OCI-LY7 (cell line): ENCODE measurements around the gene LPP. TPM values are rescaled to one million over a fixed set of nuclear protein-coding genes. Genes with fewer than 3 reads are reported as not detected.

Experiments
- BruUV-seq: library from RNA; stranded (reverse); fragments of 400-500 nt; replicated peaks from 2 replicates; lab custom pipeline; 2021; lab: Mats Ljungman, UMichigan
- CTCF ChIA-PET: fragments of 300-600 bp; sonication (Branson Sonifier 250); formaldehyde crosslinking; loops from one replicate; lab custom pipeline; 2022; ENCODE audit warnings: antibody characterized with exemption; ENCODE audit not compliant: unreplicated experiment; lab: Charles Lee
- POLR2A ChIA-PET: fragments of 300-600 bp; sonication (Branson Sonifier 250); formaldehyde crosslinking; loops from one replicate; lab custom pipeline; 2022; ENCODE audit warnings: antibody characterized with exemption; lab: Charles Lee
- DNase-seq: peaks from one replicate; pipeline ENCODE4 v3.0.0-alpha.2; 2015; ENCODE audit warnings: low spot score
- H2AFZ ChIP-seq: fragments of 200-600 bp; sonication (generic), shearing (Covaris generic); 2 replicates; pipeline ENCODE4 v1.6.1; 2014; ENCODE audit warnings: mild to moderate bottlenecking, antibody characterized with exemption, low read length, moderate library complexity
- H3K27ac ChIP-seq: fragments of 200-600 bp; sonication (generic); 2 replicates; pipeline ENCODE4 v1.5.1; 2014; ENCODE audit warnings: mixed run types, low read depth, mild to moderate bottlenecking, moderate library complexity, low read length, inconsistent platforms; ENCODE audit not compliant: poor library complexity, severe bottlenecking
- H3K36me3 ChIP-seq: fragments of 200-600 bp; sonication (generic); 2 replicates; pipeline ENCODE4 v1.6.1; 2014; ENCODE audit warnings: mild to moderate bottlenecking, antibody characterized with exemption, low read length, moderate library complexity, mixed read lengths; ENCODE audit not compliant: insufficient read depth
- H3K4me1 ChIP-seq: fragments of 200-600 bp; sonication (generic); 2 replicates; pipeline ENCODE4 v1.5.1; 2014; ENCODE audit warnings: mild to moderate bottlenecking, low read length; ENCODE audit not compliant: insufficient read depth, poor library complexity, severe bottlenecking
- H3K4me2 ChIP-seq: fragments of 200-600 bp; sonication (generic); 2 replicates; pipeline ENCODE4 v1.6.1; 2014; ENCODE audit warnings: mild to moderate bottlenecking, low read length
- H3K4me3 ChIP-seq: fragments of 200-600 bp; sonication (generic); 2 replicates; pipeline ENCODE4 v1.5.1; 2014; ENCODE audit warnings: mild to moderate bottlenecking, low read depth, low read length; ENCODE audit not compliant: poor library complexity, severe bottlenecking
- H3K79me2 ChIP-seq: fragments of 200-600 bp; sonication (generic); 2 replicates; pipeline ENCODE4 v1.6.1; 2016; ENCODE audit warnings: low read depth, mild to moderate bottlenecking, low read length, moderate library complexity, mixed read lengths; ENCODE audit not compliant: insufficient read depth
- H3K9me2 ChIP-seq: fragments of 200-600 bp; sonication (generic); 2 replicates; pipeline ENCODE4 v1.6.1; 2016; ENCODE audit warnings: mild to moderate bottlenecking, low read length, mixed read lengths; ENCODE audit not compliant: insufficient read depth
- H3K9me3 ChIP-seq: fragments of 200-600 bp; sonication (generic); 2 replicates; pipeline ENCODE4 v1.6.1; 2014; ENCODE audit warnings: mild to moderate bottlenecking, mixed run types, low read length, mixed read lengths
- H4K20me1 ChIP-seq: fragments of 200-600 bp; sonication (generic); 2 replicates; pipeline ENCODE4 v1.6.1; 2014; ENCODE audit warnings: mild to moderate bottlenecking, antibody characterized with exemption, low read length, moderate library complexity, mixed read lengths; ENCODE audit not compliant: insufficient read depth
- EZH2phosphoT487 ChIP-seq: fragments of 200-600 bp; sonication (generic); IDR thresholded peaks from 2 replicates; pipeline ENCODE4 v1.6.1; 2018; ENCODE audit warnings: low read depth, borderline replicate concordance, mild to moderate bottlenecking, mixed run types, antibody characterized with exemption, low read length, moderate library complexity, mixed read lengths
- intact Hi-C: fragments of 100-400 bp; cut with micrococcal nuclease; formaldehyde crosslinking; loops from one replicate; pipeline ENCODE4 v1.10.0; 2022; ENCODE audit not compliant: unreplicated experiment
- total RNA-seq, 2 experiments: library from RNA; depleted of rRNA in 1 of 2; stranded (reverse); fragments of >200 nt in 1 of 2; shearing (Covaris generic) in 1 of 2; gene quantifications; 2 replicates each; pipeline ENCODE4 v1.2.3, GENCODE V29; 2014 to 2022
- TF ChIP-seq, protein P1 (sequence below): fragments of 200-600 bp; sonication (generic); conservative IDR thresholded peaks from 2 replicates; pipeline ENCODE4 v1.5.1; 2014; ENCODE audit warnings: mild to moderate bottlenecking, antibody characterized with exemption, low read length, moderate library complexity, mixed read lengths

LPP gene
- total RNA-seq, 2 experiments from 2014 or later, result 10.9 to 119 TPM

DNA sequence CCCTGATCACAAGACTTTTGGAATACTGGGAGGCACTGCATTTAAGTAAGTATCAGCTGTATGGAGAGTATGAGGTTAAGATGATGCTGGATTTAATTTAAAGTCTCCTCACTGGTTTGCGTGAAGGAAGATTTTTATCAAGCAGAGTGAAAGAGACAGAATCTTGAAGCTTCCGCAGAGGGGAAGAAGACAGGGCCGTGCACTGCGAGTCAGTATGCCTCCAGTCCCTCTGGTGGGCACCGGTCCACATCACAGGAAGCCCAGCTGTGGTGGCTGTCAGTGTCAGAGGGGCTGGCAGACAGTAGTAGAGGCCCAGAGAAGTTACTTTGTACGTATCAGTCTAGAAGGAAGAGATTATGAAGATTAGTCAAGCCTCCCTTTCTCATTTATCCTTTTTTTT is 638.8 kb downstream of the LPP start:
- no TSS peak for BruUV-seq
- H3K9me3 ChIP-seq, result no peaks in the 10 kb centered on the region
- H3K79me2 ChIP-seq, result no peaks in the 10 kb centered on the region
- H3K9me2 ChIP-seq, result no peaks in the 10 kb centered on the region
- H2AFZ ChIP-seq, result peak overlapping the region; percentile 2; the same call in 1 of the 2 replicates
- no peak overlapping the region for H3K4me3 ChIP-seq
- intact Hi-C loops, result no loop called here
- POLR2A ChIA-PET, result interaction anchor here (0.6 to 0.9 kb wide), 4 partner anchors 10 to 278 kb away, joined by 3 to 6 read pairs (median 3); no protein-coding TSS in a partner anchor
- CTCF ChIA-PET, result no interaction called here
- TF ChIP-seq, protein P1, sequence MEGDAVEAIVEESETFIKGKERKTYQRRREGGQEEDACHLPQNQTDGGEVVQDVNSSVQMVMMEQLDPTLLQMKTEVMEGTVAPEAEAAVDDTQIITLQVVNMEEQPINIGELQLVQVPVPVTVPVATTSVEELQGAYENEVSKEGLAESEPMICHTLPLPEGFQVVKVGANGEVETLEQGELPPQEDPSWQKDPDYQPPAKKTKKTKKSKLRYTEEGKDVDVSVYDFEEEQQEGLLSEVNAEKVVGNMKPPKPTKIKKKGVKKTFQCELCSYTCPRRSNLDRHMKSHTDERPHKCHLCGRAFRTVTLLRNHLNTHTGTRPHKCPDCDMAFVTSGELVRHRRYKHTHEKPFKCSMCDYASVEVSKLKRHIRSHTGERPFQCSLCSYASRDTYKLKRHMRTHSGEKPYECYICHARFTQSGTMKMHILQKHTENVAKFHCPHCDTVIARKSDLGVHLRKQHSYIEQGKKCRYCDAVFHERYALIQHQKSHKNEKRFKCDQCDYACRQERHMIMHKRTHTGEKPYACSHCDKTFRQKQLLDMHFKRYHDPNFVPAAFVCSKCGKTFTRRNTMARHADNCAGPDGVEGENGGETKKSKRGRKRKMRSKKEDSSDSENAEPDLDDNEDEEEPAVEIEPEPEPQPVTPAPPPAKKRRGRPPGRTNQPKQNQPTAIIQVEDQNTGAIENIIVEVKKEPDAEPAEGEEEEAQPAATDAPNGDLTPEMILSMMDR, result peak; percentile 64
- TF ChIP-seq EZH2phosphoT487, result no peak
- peak; percentile 67 for DNase-seq
- no peak overlapping the region for H3K27ac ChIP-seq
- peak overlapping the region; percentile 47 for H3K4me2 ChIP-seq
- no peaks in the 10 kb centered on the region for H3K36me3 ChIP-seq
- peaks cover 36% of the 10 kb centered on the region for H3K4me1 ChIP-seq
- no peaks in the 10 kb centered on the region for H4K20me1 ChIP-seq

DNA sequence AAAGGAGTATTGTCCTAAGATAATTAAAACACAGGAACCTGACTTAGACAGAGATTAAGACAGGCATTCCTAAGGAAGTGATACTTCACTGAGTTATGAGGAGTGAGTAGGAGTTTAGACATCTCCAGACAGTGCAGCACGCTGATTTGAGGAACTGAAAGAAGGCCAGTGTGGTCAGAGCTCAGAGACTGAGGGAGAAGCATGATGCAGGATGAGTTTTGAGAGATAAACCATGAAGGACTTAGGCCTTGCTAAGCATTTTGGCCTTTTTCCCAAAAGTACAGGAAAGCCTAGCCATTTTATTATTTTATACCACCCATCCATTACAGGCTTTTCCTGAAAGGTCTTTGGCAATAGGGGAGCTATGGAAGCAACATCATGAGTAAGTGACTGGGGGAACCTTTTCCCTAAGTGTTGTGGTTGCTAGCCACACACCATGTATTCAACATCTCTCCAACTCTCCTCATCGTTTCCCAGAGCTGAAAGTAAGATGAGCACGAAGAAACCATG is 642.2 kb downstream of the LPP start:
- no peaks in the 10 kb centered on the region for H3K9me3 ChIP-seq
- H4K20me1 ChIP-seq, result no peaks in the 10 kb centered on the region
- H3K9me2 ChIP-seq, result no peaks in the 10 kb centered on the region
- H3K36me3 ChIP-seq, result no peaks in the 10 kb centered on the region
- BruUV-seq, result no TSS peak
- no peak overlapping the region for H2AFZ ChIP-seq
- POLR2A ChIA-PET, result interaction anchor here (0.8 to 1.3 kb wide), 3 partner anchors 11 to 142 kb away, joined by 3 read pairs; no protein-coding TSS in a partner anchor
- no peak overlapping the region; the same call in 1 of the 2 replicates for H3K4me2 ChIP-seq
- H3K4me3 ChIP-seq, result no peak overlapping the region
- peaks cover 20% of the 10 kb centered on the region for H3K4me1 ChIP-seq
- CTCF ChIA-PET, result no interaction called here
- peak; percentile 39 for DNase-seq
- intact Hi-C loops, result no loop called here
- no peak for TF ChIP-seq EZH2phosphoT487
- TF ChIP-seq, protein P1, result no peak
- no peaks in the 10 kb centered on the region for H3K79me2 ChIP-seq
- no peak overlapping the region for H3K27ac ChIP-seq

DNA sequence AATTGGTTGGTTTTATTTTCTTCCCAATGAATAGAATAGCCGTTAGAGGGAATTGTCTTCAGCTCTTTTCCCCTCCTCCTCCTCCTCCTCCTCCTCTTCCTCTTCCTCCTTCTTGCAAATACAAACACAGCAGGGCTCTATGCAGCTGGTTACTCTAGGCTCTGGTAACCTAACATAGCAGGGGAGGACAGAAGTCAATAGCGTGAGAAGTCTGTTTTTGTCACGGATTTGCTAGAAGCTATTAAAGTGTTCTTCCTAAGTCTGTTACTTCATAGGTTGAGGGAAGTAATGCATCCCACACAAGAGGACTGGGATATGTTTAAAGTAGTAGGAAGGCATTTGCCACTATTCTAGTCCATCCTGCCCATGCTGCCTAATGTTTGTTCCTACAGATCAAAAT is 643.1 kb downstream of the LPP start:
- Histone ChIP-seq H3K36me3 (no peaks in the 10 kb centered on the region), H3K9me2 (no peaks in the 10 kb centered on the region), H3K27ac (no peak overlapping the region), H2AFZ (no peak overlapping the region), H3K4me1 (peaks cover 20% of the 10 kb centered on the region), H3K4me3 (no peak overlapping the region), H3K9me3 (no peaks in the 10 kb centered on the region), H4K20me1 (no peaks in the 10 kb centered on the region), H3K4me2 (peak overlapping the region; percentile 16; the same call in 1 of the 2 replicates), H3K79me2 (no peaks in the 10 kb centered on the region)
- no peak for TF ChIP-seq EZH2phosphoT487
- TF ChIP-seq, protein P1, result no peak
- intact Hi-C loops, result no loop called here
- DNase-seq, result no peak
- CTCF ChIA-PET, result no interaction called here
- POLR2A ChIA-PET, result interaction anchor here (0.6 to 1.3 kb wide), 8 partner anchors 10 to 347 kb away, joined by 3 to 6 read pairs (median 3); no protein-coding TSS in a partner anchor
- BruUV-seq, result no TSS peak
